Measurements from ENCODE around the gene HIVEP3.

- TF ChIP-seq CTCF (IDR thresholded peaks at IDR 0.05; ENCODE audit: borderline replicate concordance, extremely low read depth, low read length, poor library complexity, severe bottlenecking) (no peak), EZH2 (IDR thresholded peaks at IDR 0.05; ENCODE audit: borderline replicate concordance, low read depth, low read length, severe bottlenecking) (no peak)
Measured at GRCh38 chr1:41487126-41488039, 431.3 kb downstream of the HIVEP3 start.

Data from DND-41 (cell line).